Kidney tubule cell (primary cell): ENCODE measurements around the gene PXT1.

Source experiments
- DNase-seq: peaks from one replicate; pipeline ENCODE4 v3.0.0-alpha.2; 2018; ENCODE audit warnings: low spot score

PXT1 gene

GRCh38 chr6:36387440-36388303, 55.0 kb downstream of the PXT1 start, which contains the start of gene ETV7:
Gene ETV7, minus strand, starts transcription at chr6:36387669. Its CDS starts 128 bp downstream, at chr6:36387541.
- DNase-seq: peak; percentile 49

DNA sequence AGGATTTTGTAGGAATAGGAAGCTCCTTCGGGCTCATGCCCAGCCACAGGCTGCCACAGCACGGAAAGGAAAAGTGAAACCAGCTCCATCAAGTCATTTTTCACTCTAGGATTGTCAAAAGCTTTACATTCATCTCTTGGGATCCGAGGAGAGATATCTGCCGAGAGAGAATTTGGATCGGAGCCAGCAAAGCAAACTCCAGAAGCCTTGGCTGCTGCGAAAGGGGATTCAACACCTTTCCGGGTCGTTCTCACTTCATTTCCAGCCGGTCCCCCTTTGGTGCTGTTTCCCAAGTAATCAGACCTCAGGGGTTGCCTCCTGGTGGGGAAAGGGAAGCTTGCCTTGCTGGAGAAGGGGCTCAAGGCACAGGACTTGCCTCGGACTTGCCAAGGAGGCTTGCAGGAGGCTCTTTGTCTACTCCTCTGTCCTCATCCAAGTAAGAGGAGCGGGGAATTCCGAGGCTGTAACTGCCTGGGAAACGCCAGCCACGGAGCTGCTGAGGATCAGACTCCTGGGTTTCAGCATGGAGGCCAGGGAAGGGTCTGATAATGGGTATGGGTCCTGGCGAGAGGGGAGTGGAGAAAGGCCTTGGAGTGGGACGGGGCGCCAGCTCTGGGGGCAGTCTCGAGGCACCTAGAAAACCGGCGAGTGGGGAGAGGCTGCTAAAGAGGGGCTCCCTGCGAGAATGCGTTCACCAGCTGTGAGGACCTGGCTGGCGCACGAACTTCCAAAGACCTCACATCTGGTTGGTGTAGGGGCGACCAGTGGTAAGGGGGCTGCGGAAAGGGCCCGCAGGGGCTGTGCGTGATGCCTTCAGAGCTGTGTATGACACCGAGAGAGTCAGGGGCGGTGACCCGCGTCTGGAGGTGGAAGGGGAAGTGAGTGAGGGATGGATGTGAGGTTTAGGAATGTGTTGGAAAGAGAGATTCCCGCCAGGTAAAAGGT, 55.9 kb downstream of the PXT1 start:
- peak; percentile 73 for DNase-seq

DNA sequence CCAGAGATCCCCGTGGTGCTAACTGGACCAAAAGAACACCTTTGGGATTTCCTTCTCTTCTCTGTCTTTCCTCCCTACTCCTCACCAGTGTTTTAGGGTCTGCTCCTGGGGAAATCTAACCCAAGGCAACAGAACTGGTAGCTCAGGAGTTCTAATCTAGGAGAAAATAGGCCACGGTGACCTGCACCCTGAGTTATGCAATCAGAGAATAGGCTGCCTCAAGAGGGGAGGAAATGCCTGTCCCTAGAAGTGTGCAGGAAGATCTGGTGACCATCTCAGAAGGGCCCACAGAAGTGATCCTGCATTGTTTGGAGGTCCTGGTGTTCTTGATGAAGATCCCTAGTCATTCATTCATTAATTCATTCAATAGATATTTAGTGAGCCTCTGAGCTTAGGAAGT, 58.6 kb downstream of the PXT1 start:
- no peak for DNase-seq

DNA sequence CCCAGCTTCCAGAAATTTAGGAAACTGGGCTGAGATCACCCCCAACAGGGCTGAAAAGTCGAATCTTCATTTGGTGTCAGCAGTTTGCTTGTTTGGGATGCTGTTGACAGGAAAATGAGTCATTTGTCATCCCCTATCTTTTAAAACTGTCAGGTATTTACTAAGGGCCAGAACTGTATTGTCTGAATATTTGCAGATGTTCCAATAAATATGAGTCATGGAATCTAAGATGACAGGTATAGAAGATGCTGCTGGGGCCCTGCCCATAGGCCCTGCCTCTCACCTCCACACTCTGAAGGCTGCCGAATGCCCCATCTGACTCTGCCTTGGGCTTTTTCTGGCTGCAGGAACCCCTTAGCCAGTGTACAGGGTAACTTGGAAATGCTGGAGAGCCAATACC, 59.0 kb downstream of the PXT1 start:
- DNase-seq: no peak

DNA sequence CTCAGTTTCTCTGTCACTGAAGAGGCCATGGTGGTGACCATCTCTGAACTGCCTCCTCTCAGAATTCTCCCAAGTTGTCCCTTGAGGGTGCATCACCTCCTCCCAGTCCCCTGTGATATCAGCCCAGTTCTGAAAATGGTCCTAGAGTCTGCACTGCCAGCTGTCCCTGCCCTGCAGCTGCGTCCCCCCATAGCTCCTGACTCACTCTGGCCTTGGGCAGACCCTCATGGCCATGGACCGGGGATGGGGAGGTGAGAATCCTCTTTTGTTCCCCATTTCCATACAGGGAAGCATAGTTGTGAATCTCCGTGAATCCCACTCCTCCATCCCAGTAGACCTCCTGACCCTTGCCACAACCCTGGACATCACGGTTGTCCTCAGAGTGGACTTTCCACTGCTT, 59.7 kb downstream of the PXT1 start:
- DNase-seq: no peak

GRCh38 chr6:36381502-36382389, 60.9 kb downstream of the PXT1 start:
- peak; percentile 50 for DNase-seq

DNA sequence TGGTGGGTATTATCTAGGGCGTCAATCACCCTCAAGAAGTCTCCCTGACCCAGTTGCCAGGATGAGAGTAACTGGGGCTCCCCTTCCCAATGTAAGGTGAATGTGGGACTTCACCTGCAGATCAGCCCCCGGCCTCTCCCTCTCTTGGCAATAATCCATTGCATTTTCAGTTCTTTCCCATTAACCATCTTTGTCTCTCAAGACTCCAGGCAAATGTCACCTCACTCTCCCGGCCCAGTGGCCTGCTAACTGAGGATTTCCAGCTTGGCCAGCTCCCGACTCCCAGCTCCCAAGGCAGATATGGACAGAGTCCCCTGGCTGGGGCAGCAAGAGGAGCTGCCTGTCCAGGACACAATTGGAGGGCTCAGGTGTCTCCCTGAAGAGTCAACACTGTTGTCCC, 62.5 kb downstream of the PXT1 start:
- no peak for DNase-seq

DNA sequence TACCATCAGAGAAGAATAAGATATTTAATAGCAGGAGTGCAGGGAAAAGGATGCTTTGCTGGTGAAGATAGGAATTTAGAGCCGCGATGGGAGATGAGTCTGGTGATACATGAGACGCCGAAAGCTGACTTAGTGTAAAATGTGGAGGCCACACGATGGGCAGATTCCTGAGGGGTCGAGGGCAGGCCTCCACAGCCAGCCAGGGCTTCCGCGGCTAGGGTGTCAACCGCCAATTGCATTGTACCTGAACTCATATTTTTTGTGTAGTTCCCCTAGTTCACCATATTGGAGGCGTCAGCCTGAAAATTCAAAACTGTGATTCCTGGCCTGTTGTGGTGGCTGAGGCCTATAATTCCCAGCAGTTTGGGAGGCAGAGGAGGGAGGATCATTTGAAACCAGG, 63.7 kb downstream of the PXT1 start:
- no peak for DNase-seq

DNA sequence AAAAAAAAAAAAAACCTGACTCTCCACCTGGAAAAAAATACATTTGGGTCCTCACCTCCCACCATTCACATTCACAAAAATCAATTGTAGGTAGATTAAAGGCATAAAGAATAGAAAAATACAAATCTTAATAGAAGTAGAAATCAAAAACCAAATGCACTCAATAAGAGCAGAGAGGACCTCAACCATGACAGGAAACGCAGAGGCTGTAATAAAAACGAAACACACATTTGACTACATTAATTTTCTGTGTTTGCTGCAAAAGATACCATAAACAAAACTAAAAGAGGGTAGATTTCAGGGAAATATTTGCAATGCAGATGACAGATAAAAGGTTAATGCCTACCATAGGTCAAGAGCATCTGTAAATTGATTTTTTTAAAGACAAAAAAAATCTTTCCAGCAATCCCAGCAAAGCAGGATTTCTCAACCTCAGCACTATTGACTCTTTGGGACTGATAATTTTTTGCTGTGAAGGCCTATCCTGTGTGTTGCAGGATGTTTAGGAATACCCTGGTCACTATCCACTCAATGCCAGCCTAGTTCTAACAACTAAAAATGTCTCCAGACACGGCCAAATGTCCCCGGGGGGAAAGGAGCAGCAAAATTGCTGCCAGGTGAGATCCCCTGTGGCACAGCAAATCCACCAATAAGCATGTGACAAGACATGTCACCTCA, 64.3 kb downstream of the PXT1 start:
- no peak for DNase-seq

DNA sequence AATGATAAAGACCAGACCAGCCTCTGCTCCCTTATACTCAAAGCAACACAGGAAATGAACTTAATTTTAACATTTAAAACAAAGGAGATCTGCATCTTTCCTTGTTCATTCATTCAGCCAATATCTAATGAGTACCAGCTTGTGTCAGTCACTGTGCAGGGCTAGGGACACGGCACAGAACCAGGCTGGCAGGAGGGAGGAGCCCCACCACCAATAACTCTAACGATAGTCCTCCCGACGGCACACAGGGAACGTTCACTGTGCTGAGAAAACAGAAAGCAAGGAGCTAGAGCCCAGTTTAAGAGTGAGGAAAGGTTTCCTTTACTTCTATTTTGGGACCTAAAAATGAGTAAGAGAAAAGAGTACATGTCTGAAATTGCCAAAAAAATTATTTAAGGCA, 65.1 kb downstream of the PXT1 start:
- no peak for DNase-seq

DNA sequence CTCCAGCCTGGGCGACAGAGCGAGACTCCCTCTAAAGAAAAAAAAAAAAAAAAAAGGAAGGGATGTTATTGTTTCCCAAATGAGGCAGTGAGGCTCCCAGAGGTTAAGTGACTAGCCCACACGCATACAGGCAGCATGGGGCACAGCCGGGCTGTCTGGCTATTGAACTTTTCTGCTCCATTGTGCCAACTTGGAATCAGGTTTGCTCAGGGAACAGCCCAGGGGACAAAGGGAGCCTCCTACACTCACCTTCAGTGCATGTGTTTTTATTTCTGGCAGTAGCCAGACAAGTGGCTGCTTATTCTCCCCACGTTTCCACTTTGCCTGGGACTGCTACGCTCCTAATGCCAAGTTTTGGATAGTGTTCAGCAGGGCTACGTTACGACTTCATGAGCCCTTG, 65.9 kb downstream of the PXT1 start:
- DNase-seq: no peak

- no peak for DNase-seq
Measured at GRCh38 chr6:36376183-36376582, 66.5 kb downstream of the PXT1 start.

DNA sequence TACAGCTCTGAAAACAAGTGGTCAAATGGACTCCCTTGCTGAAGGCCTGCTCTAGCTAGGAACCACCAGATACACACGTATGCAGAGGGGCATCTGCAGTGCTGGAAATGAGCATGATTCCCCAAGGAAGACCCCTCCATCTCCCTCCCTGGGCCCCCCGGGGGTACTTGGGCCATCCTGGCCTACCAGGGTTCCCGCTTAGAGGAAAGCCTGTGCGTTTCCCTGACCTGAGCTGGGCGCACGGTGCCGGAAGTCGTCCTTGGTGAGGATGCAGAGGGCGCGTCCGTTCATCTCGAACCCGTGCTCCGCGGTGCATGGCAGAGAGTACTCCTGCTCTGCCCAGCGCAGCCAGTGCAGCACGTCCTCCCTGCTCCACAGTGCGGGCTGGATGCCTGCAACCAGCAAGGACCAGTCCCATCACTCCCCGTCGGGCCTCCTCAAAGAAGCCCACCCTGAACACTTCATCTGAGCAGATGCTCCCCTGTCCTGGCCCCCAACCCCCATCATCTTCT, 67.0 kb downstream of the PXT1 start:
- no peak for DNase-seq

DNA sequence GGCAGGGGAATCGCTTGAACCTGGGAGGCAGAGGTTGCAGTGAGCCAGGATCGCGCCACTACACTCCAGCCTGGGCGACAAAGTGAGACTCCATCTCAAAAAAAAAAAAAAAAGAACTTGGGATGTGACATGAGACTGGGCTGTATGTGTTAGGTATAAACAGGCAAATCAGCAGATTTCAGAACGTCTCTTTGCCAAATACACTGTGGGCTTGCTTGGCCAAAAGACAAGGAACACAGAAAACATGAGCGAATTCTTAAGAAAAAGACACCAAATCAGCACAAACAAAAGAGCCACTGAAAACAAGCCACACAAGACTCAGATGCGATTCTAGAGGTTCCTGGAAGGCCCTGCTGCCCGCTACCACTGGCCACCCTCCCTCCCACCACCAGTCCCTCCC, 67.7 kb downstream of the PXT1 start:
- no peak for DNase-seq

- DNase-seq: no peak
Measured at GRCh38 chr6:36374194-36374593, 68.5 kb downstream of the PXT1 start.

DNA sequence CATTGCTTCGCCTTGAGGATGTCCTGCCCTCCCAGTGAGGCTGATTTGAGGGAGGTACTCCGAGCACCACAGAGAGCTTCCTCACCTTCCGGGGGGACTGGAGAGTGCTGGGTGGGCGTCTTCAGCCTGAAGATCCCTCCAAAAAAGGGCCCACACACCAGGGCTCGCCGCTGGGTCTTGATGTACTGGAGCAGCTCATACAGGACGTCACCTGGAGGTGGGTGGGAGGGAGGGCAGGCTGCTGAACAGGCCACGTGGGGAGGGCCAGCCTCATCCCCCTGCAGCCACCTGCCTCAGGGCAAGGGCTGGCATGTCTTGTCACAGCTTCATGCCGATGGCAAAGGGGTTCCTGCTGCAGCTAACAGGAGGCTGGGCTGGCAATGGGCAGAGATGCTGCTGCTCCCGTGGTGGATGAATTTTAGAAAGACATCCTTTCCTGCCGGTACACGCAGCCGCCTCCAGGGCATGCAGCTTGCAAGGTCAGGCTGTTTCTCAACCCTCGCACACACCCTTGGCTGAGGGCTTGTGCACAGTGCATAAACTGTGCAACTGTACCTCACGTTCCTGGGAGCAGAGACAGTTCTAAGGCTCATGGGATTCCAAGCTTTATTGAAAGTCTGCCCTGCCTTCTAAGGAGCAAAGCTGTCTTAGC, 69.2 kb downstream of the PXT1 start:
- DNase-seq: no peak

GRCh38 chr6:36372088-36372487, 70.6 kb downstream of the PXT1 start:
- DNase-seq: no peak

- DNase-seq: no peak
Measured at GRCh38 chr6:36371211-36371610, 71.4 kb downstream of the PXT1 start.

DNA sequence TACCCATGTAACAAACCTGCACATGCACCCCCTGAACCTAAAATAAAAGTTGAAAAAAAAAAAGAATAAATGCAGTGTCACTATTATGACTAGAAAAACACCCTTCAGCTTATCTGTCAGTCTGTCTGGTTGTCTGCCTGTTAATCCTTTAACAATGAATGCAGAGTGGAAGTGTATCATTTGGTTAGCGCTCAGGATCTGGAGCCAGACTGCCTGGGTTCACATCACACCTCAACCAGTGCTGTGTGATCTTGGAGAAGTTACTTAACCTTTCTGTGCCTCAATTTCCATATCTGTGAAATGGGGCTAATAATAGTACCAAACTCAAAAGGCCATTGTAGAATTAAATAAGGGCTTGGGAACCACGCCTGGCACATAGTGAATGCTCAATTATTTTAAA, 72.0 kb downstream of the PXT1 start:
- no peak for DNase-seq
